AG20443 (cell line): ENCODE data around the gene ETS1.
A peak's percentile ranks its signal among the peaks of the same experiment; 100 is the strongest.
"Not testable (repeated sequence)": the region's sequence is repeated elsewhere in the genome, so short reads cannot be mapped to it uniquely, and the experiment has no call there.

Experiments
- DNase-seq: peaks from one replicate; pipeline ENCODE4 v3.0.0; 2012; ENCODE audit warnings: low spot score, mixed read lengths

Gene ETS1

GRCh38 chr11:128462922-128463321 lies 124.4 kb downstream of the ETS1 start:
- no peak for DNase-seq

- no peak for DNase-seq
Observed at GRCh38 chr11:128462189-128462588, 125.2 kb downstream of the ETS1 start.

- DNase-seq = peak; percentile 60
Observed at GRCh38 chr11:128458321-128458720, 129.0 kb downstream of the ETS1 start.

GRCh38 chr11:128457874-128458273 lies 129.5 kb downstream of the ETS1 start:
- DNase-seq = no peak

GRCh38 chr11:128456566-128457268 lies 130.6 kb downstream of the ETS1 start:
- no peak for DNase-seq

- DNase-seq = no peak
Observed at GRCh38 chr11:128455766-128456165, 131.6 kb downstream of the ETS1 start.

GRCh38 chr11:128453444-128454336 lies 133.7 kb downstream of the ETS1 start:
- DNase-seq = peak; percentile 93

- no peak for DNase-seq
Observed at GRCh38 chr11:128451652-128452470, 135.5 kb downstream of the ETS1 start.

- DNase-seq = no peak
Observed at GRCh38 chr11:128450882-128451651, 136.3 kb downstream of the ETS1 start.

GRCh38 chr11:128450425-128450824 lies 136.9 kb downstream of the ETS1 start:
- DNase-seq = not testable (repeated sequence)

- DNase-seq = no peak
Observed at GRCh38 chr11:128448981-128449713, 138.2 kb downstream of the ETS1 start.

- no peak for DNase-seq
Observed at GRCh38 chr11:128448200-128448886, 139.0 kb downstream of the ETS1 start.

- DNase-seq = no peak
Observed at GRCh38 chr11:128447233-128447632, 140.1 kb downstream of the ETS1 start.

- not testable (repeated sequence) for DNase-seq
Observed at GRCh38 chr11:128445921-128446320, 141.4 kb downstream of the ETS1 start.

- peak; percentile 63 for DNase-seq
Observed at GRCh38 chr11:128437136-128437535, 150.2 kb downstream of the ETS1 start.

GRCh38 chr11:128434818-128435217 lies 152.5 kb downstream of the ETS1 start:
- no peak for DNase-seq

GRCh38 chr11:128434411-128434810 lies 152.9 kb downstream of the ETS1 start:
- DNase-seq = no peak

GRCh38 chr11:128432926-128433325 lies 154.4 kb downstream of the ETS1 start:
- no peak for DNase-seq

- no peak for DNase-seq
Observed at GRCh38 chr11:128431931-128432330, 155.4 kb downstream of the ETS1 start.

GRCh38 chr11:128428935-128429334 lies 158.4 kb downstream of the ETS1 start:
- DNase-seq = peak; percentile 15
